ENCODE results near the gene USP24.
"Not testable (repeated sequence)": the region's sequence is repeated elsewhere in the genome, so short reads cannot be mapped to it uniquely, and the experiment has no call there.

USP24 gene

DNA sequence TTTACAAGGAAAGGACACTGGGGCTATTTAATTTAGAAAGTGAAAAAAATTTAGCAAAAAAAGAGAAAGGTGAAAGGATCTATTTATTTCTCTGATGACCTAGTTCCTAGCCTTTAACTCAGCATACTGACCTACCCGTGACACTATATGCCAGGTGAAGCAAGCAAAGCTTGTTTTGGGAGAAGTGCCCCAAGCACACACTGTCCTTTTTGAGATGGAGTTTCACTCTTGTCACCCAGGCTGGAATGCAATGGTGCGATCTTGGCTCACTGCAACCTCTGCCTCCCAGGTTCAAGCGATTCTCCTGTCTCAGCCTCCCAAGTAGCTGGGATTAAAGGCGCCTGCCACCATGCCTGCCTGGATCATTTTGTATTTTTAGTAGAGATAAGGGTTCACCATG, 14.6 kb upstream of the USP24 start:
- not testable (repeated sequence) for DNase-seq (ENCODE audit: low spot score)

DNA sequence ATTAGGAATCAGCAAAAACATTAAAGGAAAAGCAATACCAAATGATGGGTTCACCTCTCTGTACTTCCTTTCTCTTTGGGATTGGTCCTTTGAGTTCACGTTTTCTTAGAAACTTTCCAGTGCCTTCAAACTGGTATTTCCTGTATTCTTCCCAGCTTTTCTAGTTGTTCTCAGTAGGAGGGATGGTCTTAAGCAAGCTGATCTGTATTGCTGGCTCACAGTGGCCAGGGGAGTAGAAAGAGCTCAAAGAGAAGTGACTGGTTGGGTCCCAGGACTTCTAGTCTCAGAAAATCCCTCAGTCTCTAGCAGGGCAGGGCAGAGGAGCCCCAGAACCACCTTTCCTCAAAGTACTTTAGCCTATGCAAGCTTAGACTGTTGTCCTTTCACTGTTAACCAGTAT, 10.1 kb upstream of the USP24 start:
- DNase-seq (ENCODE audit: low spot score) = no peak

GRCh38 chr1:55224729-55225128, 9.6 kb upstream of the USP24 start:
- DNase-seq (ENCODE audit: low spot score) = no peak

- no peak for DNase-seq (ENCODE audit: low spot score)
Observed at GRCh38 chr1:55222152-55222551, 7.0 kb upstream of the USP24 start.

- DNase-seq (ENCODE audit: low spot score) = peak; percentile 59
Observed at GRCh38 chr1:55217226-55217986, 2.2 kb upstream of the USP24 start.

DNA sequence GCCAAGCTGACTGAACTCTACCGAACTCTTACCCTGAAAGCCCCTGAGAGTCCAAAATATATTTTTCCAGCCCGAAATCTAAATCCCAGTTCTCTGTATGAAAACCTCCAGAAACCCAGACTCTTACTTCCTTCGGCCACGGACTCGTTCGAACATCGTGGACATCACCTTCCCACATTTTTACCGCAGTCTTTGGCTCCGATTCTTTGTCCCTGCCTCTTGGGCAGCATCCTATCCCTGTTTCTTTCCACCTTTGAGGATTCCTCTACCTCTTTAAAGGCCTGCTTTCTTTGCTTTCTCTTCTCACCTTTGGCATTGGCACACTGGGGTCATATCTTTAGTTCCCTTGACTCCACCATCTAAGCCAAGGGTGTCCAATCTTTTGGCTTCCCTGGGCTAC, 932 bp upstream of the USP24 start:
- DNase-seq (ENCODE audit: low spot score) = no peak

GRCh38 chr1:55214934-55215193, 300 bp downstream of the USP24 start:
- DNase-seq (ENCODE audit: low spot score) = peak; percentile 61

DNA sequence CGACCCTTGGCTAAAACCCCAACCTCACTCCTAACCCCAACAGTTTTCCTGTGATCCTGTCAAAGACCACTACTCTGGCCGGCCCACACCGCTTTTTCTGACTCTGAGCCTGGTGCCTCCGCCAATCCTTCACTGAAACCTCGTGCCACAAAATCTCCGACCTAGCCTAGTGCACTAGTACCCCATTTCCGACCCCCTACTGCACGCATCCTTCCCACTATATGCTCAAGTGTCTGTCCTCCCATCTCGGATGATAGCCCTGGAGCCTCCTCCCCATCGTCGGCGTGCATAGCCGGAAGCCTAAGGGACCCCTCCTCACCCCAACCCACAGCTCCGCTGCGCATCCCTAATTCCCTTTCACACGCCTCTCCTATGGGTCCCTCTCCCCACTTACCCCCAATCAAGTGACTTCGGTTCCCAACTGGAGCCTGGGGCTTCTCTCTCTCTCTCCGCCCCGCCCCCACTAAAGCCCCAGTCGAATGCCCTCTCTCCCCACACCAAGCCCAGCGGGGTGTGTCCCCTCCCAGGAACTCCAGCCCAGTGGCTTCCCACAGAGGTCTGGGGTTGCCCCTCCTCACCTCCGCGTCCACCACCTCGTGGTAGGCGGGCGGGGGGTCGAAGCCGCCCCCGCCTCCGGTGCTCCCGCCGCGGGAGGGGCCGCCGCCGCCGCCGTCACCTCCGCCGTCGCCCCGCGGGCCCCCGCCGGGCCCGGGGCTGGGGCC, 791 bp downstream of the USP24 start:
- DNase-seq (ENCODE audit: low spot score) = peak; percentile 48

DNA sequence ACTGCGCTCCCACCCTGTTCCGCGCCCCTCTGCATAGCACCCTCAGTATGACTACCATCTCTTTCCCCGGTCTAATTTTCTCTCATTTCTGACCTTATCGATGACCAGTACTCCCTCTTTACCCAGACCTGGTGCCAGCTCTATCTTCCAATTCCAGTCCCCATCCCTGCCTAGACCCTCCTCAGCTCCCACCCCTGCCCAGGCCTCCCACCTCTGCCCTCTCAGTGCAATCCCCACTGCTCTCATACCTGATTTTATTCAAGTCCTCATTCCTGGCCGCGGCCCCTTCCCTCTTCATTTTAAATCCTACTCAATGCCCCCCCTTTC, 1.3 kb downstream of the USP24 start:
- DNase-seq (ENCODE audit: low spot score) = no peak

DNA sequence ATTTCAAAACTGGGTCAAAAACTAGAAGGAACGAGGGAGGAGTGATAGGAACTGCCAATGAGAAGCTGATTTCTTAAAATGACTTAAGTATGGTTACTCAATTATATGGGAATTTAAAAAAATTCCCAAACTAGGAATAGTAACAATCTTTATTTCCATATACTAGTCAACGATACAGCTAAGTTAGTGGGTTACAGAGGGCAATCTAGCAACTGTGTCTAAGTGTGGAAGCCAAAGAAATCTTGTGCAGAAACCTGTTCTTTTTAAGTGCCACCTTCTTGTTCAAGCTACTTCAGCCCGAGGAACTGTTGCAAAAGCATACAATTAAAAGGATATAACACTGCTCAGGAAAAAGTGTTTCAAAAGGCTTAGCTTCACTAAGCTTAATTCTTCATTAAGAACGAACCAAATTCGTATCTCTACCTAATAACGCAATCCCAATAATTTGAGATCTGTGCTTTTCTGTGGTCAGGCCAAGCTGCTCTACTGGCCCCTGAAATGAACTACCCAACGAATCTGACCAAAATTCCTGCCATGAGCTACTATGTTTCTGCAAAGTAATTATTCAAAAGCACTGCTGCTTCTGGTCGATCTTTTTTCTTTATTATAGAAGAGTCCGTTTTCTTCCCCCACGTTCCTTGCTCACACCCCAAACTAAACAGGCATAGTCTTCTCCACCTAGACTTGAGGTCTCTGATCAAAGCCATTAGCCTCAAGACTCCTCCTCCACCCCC, 1.8 kb downstream of the USP24 start:
- DNase-seq (ENCODE audit: low spot score) = no peak

DNA sequence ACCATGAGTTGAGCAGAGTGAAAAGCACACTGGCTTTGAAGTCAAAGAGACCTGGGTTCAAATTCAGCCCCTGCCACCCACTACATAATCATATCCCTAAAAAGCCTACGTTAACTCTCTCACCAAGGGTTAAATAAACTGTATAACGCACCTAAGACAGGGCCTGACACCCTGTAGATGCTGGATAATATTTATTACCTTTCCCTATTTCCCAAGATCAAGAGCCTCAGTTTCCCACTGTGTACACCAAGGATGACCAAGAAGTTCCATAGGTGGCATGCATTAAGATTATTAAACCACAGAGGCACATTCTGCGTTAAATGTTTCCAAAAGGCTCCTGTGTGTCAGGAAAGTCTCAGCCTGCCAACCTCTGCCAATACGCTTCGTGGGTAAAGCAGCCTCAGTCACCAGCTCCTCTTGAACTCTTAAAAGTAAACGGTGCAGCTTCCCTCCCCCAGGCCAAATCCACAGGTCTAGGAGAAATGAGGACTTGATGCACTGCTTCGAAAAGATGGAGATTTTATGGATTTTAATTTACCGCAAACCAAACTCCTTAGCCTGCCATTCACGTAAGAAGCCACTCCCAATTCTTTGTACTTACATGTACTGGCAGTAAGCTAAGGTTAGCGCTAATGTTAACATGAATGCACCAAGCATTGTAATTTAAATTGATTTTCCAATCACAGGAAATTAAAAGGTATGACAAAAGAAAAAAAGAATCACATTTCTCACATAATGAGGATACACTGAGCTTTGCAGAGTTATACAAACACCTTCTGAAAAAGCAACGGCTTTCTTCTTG, 2.6 kb downstream of the USP24 start:
- DNase-seq (ENCODE audit: low spot score) = peak; percentile 29

DNA sequence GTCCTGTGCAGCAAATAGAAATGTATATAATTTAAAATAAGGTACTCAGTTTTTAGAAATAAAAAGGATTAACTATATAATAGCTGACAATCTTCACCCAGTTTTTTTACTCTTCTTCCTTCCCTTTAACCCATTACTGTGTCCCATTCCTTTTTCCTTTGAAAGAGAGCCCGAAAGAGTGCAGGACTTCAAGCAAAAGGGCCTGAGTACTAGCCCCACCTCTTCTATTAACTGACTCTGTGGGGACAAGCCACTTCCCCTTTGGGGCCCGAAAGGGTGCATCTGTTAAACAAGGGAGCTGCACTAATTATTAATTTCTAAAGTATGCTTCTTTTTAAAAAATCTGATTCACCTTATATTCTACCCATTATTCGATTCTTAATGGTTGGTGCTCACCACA, 3.3 kb downstream of the USP24 start:
- DNase-seq (ENCODE audit: low spot score) = no peak

DNA sequence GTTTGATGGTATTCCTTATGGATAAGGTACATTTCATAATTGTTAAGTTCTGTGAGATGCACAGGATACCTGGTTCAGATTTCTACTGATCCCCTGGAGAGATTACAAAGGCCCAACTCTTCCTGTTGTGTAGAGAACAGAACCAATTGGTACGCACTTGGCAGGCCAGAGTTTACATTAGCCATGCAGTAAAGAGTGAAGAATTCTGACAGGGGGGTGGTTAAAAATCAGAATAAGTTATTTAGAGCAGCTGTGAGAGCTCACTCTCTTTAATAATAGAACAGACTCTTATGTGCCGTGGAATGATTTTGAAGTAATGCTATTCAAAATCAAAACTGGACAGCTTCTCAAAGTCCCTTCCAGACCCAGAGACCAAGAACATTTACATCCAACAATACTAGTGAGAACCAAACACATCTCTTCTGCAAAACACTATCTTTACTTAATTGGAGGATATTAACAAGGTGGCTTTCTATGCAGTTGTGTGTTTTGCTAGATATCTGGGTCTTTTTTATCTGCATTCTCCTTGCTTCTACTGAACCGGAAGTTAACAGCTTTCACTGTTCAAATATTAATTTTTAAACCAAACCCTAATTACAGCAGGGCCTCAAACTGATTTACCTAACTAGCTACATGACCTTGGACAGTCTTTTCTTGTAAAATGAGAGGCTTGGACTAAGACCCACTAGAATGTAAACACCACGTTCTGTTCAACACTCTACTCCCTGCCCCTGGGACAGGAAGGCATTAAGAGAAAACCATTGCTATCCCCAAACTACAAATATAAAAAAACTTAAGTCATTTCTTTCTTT, 4.0 kb downstream of the USP24 start:
- DNase-seq (ENCODE audit: low spot score) = no peak

DNA sequence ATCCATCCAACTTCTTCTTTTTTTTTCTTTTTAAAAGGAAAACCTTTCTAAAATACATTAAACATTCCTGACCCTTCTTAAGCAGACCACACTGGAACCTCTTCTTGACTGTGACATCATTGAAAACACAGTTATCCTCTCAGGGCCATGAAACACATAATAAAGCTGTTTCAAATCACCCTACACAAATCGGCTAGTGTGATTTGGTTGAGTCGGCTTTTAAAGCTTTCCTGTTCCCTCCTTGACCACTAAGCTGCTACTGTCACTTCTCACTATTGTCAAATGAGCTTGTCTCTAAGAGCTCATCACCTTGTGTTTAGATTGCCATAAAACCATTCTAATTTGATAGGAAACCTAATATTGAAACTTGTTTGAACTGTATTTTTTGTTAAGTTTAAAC, 5.9 kb downstream of the USP24 start:
- no peak for DNase-seq (ENCODE audit: low spot score)

- DNase-seq (ENCODE audit: low spot score) = no peak
Observed at GRCh38 chr1:55206210-55206609, 9.0 kb downstream of the USP24 start.

- no peak for DNase-seq (ENCODE audit: low spot score)
Observed at GRCh38 chr1:55204997-55205396, 10.2 kb downstream of the USP24 start.

DNA sequence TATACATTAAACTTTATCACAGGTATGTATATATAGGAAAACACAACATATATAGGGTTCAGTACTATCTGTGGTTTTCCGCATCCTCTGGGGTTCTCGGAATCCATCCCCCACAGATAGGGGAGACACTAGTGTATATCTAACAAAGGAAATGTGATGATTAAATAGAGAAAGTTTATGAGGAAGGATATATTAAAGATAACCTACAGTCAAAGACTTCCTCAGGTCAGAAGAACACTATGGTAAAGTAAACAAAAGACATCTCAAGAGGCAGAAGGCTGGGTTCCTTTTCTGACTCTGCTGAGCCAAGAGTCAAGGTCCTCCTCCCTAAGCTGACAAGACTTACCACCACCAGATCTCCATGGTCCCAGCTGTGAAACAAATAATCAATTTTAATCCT, 12.1 kb downstream of the USP24 start:
- DNase-seq (ENCODE audit: low spot score) = no peak

DNA sequence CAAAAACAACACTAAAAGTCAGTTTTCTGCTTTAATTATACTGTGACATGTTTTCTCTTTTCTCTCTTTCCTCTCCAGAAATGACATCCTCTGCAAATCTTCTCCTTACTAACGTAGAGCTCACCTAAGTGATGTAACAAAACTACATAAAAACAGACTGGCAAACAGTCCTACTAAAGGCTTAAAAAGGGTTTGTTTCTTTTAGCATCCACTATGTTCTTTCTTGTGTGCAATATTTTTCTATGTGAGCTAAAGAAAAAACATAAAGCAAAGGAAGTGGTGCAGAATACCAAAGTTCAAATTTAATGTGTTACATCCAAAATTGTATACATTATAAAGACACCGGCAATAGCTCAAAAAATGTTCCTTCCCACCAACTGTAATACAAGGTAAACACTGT, 14.5 kb downstream of the USP24 start:
- no peak for DNase-seq (ENCODE audit: low spot score)

GRCh38 chr1:55199735-55200134, 15.4 kb downstream of the USP24 start:
- DNase-seq (ENCODE audit: low spot score) = not testable (repeated sequence)

- DNase-seq (ENCODE audit: low spot score) = no peak
Observed at GRCh38 chr1:55198044-55198443, 17.1 kb downstream of the USP24 start.

- DNase-seq (ENCODE audit: low spot score) = no peak
Observed at GRCh38 chr1:55197099-55197498, 18.1 kb downstream of the USP24 start.
